A172 (cell line): ENCODE data around the gene CHMP1A. TPM values are rescaled to one million over a fixed set of nuclear protein-coding genes. Genes with fewer than 3 reads are reported as not detected.

Experiments
- DNase-seq: peaks from one replicate; pipeline ENCODE4 v3.0.0-alpha.2; 2015; ENCODE audit warnings: low spot score
- total RNA-seq: library from RNA; depleted of rRNA; stranded (reverse); fragments of >200 nt; shearing (Covaris generic); gene quantifications from 2 replicates; pipeline ENCODE4 v1.2.3, GENCODE V29; 2014

The CHMP1A gene
- total RNA-seq, 1 experiment from 2014 or later = 83.6 TPM

DNA sequence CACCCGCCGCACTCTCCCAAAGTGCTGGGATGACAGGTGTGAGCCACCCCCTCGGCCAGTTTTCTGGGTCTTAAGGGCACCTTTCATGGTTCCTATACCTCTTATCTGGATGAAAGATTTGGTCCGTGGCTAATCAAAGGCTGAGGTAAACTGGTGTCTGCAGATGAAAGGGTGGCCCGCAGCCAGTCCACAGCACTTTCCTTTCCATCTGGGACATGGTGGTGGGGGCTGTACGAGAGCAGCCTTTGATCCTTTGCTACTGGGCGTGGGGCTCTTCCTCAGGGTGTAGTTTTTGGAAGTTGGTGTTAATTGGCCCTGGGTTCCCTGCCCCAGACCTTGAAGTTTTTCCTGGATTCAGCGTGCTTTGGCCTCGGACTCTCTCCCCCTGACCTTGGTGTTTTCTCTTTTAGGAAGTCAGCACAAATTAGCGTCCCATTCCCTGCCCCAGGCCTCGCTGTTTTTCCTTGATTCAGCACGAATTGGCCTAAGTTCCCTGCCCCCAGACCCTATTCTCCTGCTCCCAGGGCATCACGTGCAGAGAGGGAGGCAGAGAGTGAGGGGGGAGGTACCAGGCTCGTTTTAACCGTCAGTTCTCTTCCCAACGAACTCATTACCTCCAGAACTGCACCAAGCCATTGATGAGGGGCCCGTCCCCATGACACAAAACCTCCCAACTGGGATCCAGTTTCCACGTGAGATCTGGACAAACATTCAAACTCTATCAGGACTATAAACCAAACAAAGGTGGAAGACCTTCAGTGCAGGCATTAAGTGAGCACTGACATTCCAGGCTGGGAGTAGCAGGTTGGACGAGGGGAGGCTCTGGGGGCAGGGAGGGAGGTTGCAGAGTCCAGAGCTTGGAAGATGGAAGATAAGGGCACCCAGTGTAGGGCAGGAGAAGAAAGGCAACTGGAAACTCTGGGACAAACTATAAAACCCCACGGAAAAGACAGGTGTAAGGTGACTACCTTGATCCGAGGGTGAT is 32.4 kb downstream of the CHMP1A start:
- no peak for DNase-seq

DNA sequence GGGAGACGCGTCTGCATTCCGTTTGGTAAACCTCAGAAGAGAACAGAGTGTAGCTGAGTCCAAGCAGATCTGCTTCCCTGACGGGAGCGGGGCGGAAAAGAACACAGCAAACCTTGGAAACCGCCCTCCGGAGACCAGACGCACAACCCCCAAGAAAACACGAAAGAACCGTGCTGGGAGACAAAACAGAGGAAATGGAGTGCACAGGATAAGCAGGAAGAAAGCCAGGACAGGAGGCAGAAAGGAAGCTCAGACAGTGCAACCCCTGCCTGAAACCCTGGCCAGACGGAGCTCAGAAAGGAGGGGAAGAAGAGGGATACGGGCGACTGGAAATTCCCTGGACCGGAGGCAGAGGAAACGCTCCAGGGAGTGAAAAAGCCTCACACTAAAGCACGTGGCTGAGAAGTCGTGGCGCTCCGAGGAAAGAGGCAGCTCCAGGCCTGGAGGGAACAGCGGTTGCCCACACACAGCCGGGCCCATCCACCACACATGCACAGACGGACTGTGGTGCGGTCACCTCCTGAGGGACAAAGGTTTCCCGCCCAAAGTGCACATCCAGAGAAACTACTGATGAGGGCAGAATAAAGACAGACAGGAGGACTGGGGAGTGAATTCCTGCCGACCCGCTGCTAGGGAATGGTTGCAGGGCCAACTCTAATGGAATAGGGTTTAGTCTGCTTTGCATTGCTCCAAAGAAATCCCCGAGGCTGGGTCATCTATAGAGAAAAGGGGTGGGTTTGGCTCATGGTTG is 33.8 kb downstream of the CHMP1A start:
- no peak for DNase-seq

DNA sequence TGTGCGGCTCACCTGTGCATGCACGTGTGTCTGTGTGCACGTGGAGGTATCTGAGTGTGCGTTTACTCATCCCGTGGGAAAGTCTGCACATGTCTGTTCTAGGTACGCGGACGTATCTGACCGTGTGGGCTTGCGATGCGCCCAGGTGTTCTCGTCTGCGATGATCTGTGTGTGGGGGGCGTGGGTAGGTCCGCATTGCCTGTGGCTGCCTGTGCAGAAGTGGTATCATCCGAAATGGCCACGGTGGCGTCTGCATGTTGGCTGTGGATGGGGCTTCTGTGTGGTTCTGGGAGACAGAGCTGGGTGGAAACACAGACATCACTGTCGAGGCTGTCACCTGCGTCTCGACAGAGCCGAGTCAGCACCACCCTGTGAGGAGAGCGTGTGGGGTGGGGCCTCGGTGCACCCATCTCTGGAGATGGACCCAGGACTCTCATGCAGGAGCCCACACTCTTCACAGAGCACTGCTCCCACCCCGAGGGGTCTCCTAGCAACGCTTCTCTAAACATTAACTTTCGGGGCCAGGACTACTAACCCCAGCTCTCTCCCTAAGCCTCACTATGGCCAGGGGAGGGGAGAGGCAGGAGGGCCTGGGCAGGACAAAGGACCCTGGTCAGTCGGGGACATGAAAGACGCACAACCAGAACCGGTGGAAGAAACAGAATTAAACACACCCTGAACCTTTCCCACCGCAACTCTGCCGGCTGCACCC is 35.7 kb downstream of the CHMP1A start:
- no peak for DNase-seq

DNA sequence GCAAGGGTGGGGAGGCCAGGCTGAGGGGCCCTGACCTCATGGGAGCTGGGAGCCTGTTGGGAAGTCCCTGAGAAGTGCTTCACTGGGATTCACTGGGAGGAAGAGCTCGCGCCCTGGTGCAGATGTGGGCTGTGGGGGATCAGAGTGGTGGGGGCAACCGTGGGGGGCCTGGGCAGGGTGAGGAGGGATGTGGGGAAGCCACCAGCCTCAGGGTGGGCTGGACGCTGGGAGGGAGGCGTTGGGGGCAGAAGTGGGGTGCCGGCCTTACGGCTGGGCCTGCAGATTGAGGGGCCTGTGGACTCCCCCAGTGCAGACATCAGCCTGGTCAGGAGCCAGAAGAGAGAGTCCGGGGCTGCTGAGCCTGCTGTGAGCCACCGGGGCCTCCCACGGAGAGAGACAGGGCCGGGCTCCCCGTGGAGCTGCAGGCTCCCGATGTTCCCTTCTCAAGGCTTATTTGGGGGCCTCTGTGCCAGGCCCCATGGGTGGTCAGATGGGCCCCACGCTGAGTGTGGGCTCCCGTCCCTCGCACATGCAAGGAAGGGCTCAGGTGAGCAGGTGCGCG is 36.3 kb downstream of the CHMP1A start:
- DNase-seq = no peak

DNA sequence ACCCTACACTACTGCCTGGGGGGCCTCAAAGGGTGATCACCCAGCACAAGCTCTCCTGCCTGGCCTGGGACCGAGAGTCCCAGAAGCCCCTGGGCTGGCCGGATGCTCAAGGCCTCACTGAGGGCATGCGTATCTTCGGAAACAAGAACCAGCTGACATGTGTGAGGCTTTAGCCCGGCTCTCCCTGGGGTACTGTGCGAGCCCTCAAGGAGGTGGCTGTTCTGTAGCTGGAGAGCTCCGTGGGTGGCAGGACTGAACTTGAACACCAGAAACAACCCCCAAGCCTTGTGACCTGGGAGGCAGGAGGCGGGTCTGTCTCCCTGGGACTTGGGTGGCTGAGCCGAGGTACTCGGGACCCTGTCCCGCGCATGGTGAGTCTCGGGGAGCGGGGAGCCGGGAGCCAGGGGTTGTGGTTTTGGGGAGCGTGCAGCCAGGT is 37.1 kb downstream of the CHMP1A start:
- no peak for DNase-seq

DNA sequence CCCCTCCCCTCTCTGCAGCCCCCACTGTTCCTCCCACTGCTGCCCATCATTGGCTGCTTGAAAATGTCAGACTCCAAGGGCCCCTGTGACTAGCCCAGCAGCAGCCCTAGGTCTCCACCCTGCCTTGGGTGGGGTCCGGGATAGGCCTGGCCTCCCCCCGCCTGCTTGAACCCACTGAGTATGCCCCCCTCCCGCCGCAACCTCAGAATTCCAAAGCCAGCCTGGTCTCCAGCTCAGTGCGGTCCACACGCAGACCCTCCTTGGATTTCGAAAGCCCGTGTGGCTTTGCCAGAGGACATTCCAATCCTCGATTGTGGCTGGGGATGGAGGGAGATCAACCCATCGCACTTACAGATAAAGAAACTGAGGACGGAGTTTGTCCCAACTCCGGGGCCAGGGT is 37.7 kb downstream of the CHMP1A start:
- no peak for DNase-seq

DNA sequence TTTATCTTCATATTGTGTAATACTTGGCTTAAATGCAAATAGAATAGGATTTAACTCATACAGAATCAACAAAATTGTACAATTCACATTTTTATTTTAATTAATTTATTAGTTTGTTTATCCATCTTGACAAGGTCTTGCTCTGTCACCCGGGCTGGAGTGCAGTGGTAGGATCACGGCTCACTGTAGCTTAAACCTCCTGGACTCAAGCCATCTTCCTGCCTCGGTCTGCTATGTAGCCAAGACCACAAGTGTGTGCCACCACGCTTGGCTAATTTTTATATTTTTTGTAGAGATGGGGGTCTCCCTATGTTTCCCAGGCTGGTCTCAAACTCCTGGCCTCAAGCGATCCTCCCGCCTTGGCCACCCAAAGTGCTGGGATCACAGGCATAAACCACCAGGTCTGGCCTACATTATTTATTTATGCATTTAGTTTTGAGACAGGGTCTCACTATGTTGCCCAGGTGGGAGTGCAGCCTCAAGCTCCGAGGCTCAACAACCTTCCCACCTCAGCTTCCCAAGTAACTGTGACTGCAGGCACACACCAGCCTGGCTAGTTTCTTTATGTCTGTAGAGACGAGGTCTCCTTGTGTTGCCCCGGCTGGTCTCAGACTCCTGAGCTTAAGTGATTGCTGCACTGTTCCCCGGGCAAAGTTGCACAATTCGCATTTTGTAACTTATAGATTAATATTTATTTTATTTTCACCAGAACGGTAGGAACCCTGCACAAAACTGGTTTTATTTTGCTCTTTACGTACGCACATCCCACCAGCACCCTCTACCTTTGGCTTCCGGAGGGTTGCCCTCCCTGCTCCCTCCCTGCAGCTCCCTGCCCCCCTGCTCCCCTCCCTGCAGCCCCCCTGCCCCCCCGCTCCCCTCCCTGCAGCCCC is 39.2 kb downstream of the CHMP1A start:
- DNase-seq = no peak

DNA sequence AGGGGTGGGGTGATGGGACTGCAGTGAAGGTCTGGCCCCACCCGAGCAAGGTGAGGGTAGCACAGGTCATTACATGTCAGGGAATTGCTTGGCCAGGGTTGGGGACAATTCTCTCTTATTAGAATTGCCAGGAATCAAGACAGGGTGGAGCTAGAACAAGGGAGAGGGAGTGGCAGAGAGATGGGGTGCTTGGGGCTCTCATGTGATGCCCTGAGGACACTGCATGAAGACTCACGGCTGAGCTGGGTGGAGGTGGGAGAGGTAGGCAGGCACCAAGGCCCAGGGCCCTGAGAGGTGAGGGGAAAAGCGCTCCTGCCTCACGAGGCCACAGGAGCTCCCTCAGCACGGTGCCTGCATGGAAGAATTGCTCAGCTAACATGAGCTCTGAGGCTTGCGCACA is 40.5 kb downstream of the CHMP1A start:
- no peak for DNase-seq

DNA sequence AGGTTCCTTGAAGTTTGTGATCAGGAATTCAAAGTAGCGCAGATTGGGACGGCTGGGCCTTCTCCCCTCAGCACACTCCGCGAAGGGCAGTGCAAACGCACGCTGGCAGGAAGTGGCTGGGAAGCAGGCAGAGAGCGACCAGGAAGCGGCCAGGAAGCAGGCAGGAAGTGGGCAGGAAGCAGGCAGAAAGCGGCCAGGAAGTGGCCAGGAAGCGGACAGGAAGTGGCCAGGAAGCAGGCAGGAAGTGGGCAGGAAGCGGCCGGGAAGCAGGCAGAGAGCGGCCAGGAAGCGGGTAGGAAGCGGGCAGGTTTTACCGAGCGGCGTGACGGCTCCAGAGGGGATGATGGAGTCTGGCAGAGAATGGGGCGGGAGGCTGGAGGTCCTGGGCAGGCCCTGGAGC is 40.9 kb downstream of the CHMP1A start:
- no peak for DNase-seq

DNA sequence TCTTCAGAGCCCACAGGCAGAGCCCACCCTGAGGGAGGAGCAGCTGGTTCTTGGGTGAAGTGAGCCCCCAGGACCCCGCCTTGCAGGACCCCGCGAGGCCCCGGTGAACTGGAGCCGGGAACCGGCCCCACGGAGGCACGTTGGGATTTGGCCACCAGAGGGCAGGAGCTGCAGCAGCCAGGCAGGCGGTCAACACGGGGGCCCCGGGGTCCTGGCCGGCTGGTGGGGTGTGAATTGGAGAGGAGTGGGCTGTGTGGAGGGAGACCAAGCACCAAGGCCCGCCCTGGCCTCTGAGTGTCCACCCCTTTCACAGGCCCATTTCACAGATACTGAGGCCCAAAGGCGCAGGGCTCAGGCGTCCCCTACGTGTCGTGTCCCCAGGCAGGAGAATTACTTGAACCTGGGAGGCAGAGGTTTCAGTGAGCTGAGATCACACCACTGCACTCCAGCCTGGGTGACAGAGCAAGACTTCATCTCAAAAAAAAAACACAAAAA is 41.9 kb downstream of the CHMP1A start:
- DNase-seq = no peak

DNA sequence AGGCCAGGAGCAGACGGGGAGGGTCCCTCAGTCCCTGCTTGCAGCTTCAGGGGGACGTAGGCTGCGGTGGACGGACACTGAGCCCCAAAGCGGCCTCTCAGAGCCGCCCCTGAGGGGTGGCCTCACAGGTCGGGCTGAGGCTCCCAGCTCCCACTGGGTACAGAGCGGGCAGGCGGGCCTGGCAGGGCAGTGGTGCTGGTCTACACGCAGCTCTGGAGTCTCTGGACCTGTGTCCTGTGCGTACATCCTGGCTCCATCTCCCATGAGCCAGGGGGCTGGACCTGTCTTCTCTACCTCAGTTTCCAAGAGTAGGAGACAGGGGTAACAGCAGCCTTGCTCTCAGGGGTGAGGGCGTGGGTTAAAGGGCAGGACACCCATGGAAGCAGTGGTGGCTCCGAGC is 42.3 kb downstream of the CHMP1A start:
- DNase-seq = no peak

DNA sequence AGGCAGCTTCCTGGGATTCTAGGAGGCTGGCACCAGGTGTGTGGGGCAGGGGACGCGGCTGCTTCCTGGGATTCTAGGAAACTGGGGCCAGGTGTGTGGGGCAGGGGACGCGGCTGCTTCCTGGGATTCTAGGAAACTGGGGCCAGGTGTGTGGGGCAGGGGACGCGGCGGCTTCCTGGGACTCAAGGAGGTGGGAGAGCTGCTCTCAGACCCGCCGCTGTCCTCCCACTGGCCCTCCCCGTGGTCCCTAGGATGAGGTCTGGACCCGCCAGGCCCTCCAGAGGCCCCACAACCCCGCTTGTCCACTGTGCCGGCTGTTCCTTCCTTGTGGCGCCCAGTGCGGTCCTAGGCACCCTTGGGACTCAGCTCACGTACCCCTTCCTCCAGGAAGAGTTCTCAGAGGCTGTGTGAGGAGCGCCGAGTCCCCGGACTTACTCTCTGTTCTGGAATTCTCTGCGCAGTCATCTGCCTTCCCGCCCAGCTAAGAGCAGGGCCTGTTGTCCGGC is 43.5 kb downstream of the CHMP1A start:
- no peak for DNase-seq

DNA sequence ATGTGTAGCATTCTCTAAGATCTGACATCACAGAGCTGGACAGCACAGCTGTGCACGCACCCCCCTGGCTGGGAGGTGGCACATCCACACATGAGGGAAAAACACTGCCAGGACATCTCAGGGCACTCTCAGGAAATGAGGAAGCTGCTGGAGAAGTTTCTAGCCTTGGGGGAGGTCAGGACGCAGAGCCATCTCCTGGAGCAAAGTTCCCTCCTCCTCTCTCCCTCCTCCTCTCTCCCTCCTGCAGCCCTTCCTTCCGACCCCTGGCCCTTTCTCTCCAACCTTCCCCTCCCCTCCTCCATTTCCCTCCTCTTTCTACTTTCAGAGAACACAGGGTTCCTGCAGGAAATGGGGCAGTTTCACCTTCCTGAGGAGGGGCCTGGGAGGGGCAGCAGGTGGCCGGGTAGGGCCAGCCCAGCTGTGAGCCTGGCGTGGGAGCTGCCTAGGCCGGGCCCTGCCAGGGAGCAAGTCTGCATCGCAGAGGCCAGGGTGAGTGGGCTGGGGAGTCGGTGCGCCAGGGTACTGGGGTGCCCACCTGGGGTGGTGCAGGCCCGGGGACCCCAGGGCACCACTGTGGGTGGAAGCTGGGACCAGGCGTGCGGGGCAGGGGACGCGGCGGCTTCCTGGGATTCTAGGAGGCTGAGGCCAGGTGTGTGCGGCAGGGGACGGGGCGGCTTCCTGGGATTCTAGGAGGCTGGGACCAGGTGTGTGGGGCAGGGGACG is 44.1 kb downstream of the CHMP1A start, which contains the start of gene DPEP1:
Gene DPEP1 (plus strand): TSS at position 412 of the 723 bp plus-strand sequence. CDS start 16,769 bp downstream, outside the sequence.
- no peak for DNase-seq

DNA sequence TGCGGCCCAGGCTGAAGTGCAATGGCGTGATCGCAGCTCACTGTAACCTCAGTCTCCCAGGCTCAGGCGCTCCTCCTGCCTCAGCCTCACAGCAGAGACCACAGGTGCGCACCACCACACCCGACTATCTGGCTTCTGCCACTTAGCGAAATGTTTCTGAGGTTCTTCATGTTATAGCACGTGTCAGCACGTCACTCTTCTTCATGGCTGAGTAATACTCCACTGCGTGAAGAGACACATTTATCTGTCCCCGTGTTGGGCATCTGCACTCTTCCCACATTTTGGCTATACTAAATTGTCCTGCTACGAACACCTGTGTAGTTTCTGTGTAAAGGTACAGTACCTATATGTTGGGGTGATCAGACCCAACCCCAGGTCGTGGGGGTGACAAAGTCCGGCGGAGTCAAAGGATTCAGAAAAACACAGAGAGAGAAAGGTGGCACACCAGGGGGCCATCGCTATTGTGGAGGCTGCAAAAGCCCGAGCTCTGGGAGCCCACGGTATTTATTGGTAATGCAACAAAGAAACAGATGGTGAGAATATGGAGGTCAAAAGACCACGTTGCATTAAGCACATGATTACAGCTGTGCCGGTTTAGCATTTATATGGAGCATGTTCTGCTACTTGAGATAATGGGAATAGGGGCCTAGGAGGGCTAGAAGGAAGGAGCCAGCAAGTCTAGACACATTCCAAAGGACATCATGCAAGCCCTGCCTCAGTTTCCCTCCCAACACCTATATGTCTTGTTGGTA is 44.9 kb downstream of the CHMP1A start:
- no peak for DNase-seq

DNA sequence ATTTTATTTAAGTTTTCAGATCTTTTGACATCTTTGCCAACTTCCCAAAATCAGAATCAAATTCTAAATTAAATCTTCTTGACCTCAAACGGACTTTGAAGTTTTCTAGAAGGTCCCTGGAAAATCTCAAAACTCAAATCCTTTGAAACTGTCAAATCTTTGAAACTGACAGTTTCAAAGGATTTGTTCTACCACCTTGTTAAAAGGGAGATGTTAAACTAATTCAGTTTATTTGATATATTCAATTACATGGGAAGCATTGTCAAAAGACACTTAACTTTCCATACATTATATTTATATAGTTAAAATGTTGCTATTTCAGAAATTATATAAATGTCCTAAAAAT is 47.4 kb downstream of the CHMP1A start:
- DNase-seq = no peak

DNA sequence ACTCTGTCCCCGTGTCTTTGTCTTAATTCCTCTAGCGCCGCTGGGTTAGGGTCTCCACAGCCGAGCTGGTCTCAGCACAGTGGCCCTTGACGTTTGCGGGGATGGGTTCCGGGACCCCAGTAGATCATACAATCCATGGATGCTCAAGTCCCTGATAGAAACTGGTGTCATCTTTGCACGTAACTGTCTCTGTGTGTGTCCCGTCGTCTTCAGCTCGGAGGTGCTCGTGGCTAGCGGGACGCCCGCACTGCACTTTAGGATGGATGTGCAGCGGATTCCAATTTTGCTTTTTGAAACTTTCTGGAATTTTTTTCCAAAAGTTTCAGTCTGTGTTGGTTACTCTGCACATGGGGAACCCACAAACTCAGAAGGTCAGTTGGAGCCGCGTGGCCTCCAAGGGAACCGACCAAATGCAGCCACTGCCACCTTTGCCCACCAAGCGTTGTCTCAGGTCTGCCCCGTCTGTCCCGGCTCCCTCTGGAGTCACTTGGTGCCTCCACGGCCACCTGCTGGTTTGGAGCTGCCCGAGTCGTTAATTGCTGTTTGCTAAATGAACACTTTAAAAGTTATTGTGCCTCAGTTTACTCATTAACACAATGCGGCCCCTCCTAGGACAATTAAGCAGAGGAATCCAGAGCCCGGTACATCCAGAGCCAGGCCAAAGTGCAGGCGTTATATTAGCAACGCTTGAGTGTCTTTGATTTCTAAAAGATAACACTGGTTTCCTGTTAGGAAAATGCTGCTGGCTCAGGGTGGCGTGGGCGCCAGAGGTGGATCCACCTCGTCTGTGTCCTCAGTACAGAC is 49.4 kb downstream of the CHMP1A start:
- no peak for DNase-seq

DNA sequence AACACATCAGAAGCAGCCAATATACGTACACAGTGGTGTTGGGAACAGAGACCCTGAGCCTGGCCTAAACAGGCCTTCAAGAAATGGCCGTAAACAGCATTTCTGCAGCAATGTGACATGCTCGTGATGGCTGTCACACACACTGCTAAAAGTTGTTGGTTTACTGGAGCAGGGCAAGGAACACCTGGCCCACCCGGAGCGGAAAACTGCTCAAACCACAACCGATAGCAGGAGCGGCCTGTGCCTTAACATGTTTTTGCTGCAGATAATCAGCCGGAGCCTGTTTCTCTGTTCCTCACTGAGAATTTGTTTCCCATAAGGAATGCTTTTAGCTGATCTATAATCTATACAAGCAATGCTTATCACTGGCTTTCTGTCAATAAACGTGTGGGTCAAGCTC is 50.1 kb downstream of the CHMP1A start:
- no peak for DNase-seq

DNA sequence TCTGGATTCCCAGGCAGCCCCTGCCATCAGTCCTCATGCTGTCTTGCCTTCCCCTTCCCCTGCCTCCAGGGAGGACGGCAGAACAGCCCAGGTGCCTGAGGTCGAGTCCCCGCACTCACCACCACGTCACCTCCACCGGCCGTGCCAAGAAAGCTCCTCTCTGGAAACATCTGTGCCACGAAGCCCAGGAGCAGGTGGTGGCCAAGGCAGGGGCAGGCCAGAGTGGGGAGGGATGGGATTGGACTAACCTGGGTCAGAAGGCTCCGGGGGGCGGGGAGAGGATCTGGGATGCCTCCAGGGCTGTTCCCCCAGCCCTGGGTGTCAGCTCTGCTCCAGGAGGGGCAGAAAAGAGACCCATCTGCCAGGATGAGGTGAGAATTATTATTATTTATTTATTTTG is 51.5 kb downstream of the CHMP1A start:
- no peak for DNase-seq
